Mammary epithelial cell (primary cell): ENCODE results near the gene RRH.

Source experiments
- CTCF ChIP-seq, 2 donors: IDR thresholded peaks in 1 of 2; conservative IDR thresholded peaks in 1 of 2; 2 replicates each; pipeline ENCODE4 v1.5.1; 2011 to 2012; ENCODE audit warnings: inconsistent platforms in 2 of 2, low read length in 2 of 2, mild to moderate bottlenecking in 2 of 2, control low read depth in 1 of 2, low read depth in 1 of 2; ENCODE audit not compliant: insufficient read depth in 1 of 2; ENCODE audit errors: extremely low read depth in 1 of 2
- EZH2 ChIP-seq: IDR thresholded peaks from 2 replicates; pipeline ENCODE4 v1.6.1; 2012; ENCODE audit warnings: low read length, inconsistent platforms, borderline replicate concordance

GRCh38 chr4:109809655-109810054, 18.1 kb upstream of the RRH start:
- TF ChIP-seq CTCF (conservative IDR thresholded peaks at IDR 0.05 in 1 of 2, IDR thresholded peaks at IDR 0.05 in 1 of 2; ENCODE audit: extremely low read depth in 1 of 2, insufficient read depth in 1 of 2, low read depth in 1 of 2, low read length in 2 of 2), result no peak
- no peak for TF ChIP-seq EZH2
